HepG2 (cell line): ENCODE data around the gene S1PR5. TPM values are rescaled to one million over a fixed set of nuclear protein-coding genes. Genes with fewer than 3 reads are reported as not detected.

Experiments used
- CENPBD1 ChIP-seq: sonication (generic); formaldehyde crosslinking; IDR thresholded peaks from 2 replicates; pipeline ENCODE4 v1.8.0; 2022; ENCODE audit warnings: missing genetic modification reagents, low read depth, mild to moderate bottlenecking, borderline replicate concordance
- CHD4 ChIP-seq: fragments of 200-600 bp; sonication (generic); IDR thresholded peaks from 2 replicates; pipeline ENCODE4 v1.7.0; 2017; ENCODE audit warnings: mild to moderate bottlenecking, low read length, borderline replicate concordance
- GATAD2A ChIP-seq: IDR thresholded peaks from 2 replicates; pipeline ENCODE4 v1.6.1; 2016
- NR2F1 ChIP-seq, 2 experiments: fragments of 450-650 bp in 1 of 2; formaldehyde crosslinking in 1 of 2; IDR thresholded peaks; 2 replicates each; pipeline versions ENCODE4 v1.5.0 to v1.6.1; 2016 to 2020; ENCODE audit warnings: mild to moderate bottlenecking in 1 of 2, missing compliant biosample characterization in 1 of 2, missing genetic modification reagents in 1 of 2, moderate library complexity in 1 of 2
- RBM39 ChIP-seq: fragments of 200-400 bp; formaldehyde crosslinking; IDR thresholded peaks from one replicate; pipeline ENCODE4 v1.6.1; 2018; ENCODE audit warnings: antibody characterized with exemption, mild to moderate bottlenecking, low read depth, low read length; ENCODE audit not compliant: poor library complexity, severe bottlenecking
- RXRB ChIP-seq: IDR thresholded peaks from 2 replicates; pipeline ENCODE4 v1.6.1; 2016; ENCODE audit warnings: borderline replicate concordance, missing genetic modification reagents, missing compliant biosample characterization
- SKI ChIP-seq: fragments of 450-650 bp; IDR thresholded peaks from one replicate; pipeline ENCODE4 v1.6.1; 2018; ENCODE audit warnings: mild to moderate bottlenecking; ENCODE audit not compliant: partially characterized antibody
- U2AF2 ChIP-seq: fragments of 200-400 bp; formaldehyde crosslinking; IDR thresholded peaks from 2 replicates; pipeline ENCODE4 v1.6.1; 2017; ENCODE audit warnings: low read depth, mild to moderate bottlenecking, low read length
- ZNF251 ChIP-seq: sonication (generic); formaldehyde crosslinking; IDR thresholded peaks from 2 replicates; pipeline ENCODE4 v1.9.0; 2021; ENCODE audit warnings: mild to moderate bottlenecking, missing genetic modification reagents
- ZNF609 ChIP-seq: sonication (generic); formaldehyde crosslinking; IDR thresholded peaks from 2 replicates; pipeline ENCODE4 v1.4.0; 2020; ENCODE audit warnings: mild to moderate bottlenecking, missing genetic modification reagents, borderline replicate concordance
- ZNF687 ChIP-seq: sonication (generic); formaldehyde crosslinking; IDR thresholded peaks from 2 replicates; pipeline ENCODE4 v1.5.1; 2020; ENCODE audit warnings: mild to moderate bottlenecking, missing genetic modification reagents, moderate library complexity
- polyA plus RNA-seq, 8 experiments: library from polyadenylated mRNA; depleted of rRNA in 3 of 8; stranded (reverse) in 7 of 8; unstranded in 1 of 8; fragments of >200 nt; fragmentation: Illumina TruSeq in 4 of 8; extraction: Trizol in 4 of 8; gene quantifications; 2 replicates each; pipeline versions ENCODE4 v1.2.1 to v1.2.3, GENCODE V29; 2011 to 2016; ENCODE audit warnings: low read depth in 4 of 8, missing spikeins in 1 of 8, mixed read lengths in 1 of 8; ENCODE audit not compliant: insufficient read depth in 1 of 8
- total RNA-seq, 5 experiments: library from RNA; depleted of rRNA; stranded (reverse); fragments of >200 nt; fragmentation: Illumina TruSeq; extraction: Trizol; gene quantifications; 2 replicates each; pipeline ENCODE4 v1.2.3, GENCODE V29; 2016; ENCODE audit warnings: low read depth in 1 of 5
- TF ChIP-seq, protein P1 (sequence below): IDR thresholded peaks from 2 replicates; pipeline ENCODE4 v1.6.1; 2012; ENCODE audit warnings: low read depth, low read length, improper control_type of control experiment
- TF ChIP-seq, protein P2 (sequence below): sonication (generic); formaldehyde crosslinking; conservative IDR thresholded peaks from 2 replicates; pipeline ENCODE4 v1.4.0; 2020; ENCODE audit warnings: mild to moderate bottlenecking, missing genetic modification reagents, moderate library complexity

S1PR5 gene
- total and polyA plus RNA-seq, 2 of the 13 experiments (the other 11 are each of a cell fraction or from before 2014, with no cell fraction given), result 0.04 TPM; not detected in 1

GRCh38 chr19:10510301-10510802 lies 6.9 kb downstream of the S1PR5 start (continued):
- TF ChIP-seq ZNF687 (CRISPR knock-in tag) (peak; percentile 56), SKI (peak; percentile 81), NR2F1 (CRISPR knock-in tag; IDR thresholded peaks at IDR 0.05) (no peak), CENPBD1 (CRISPR knock-in tag) (no peak), RBM39 (peak; percentile 38), RXRB (CRISPR knock-in tag) (no peak), GATAD2A (CRISPR knock-in tag) (0 out of 2 replicates have a peak, but pooled peaks have one; percentile 12), ZNF609 (CRISPR knock-in tag) (no peak), U2AF2 (no peak), CHD4 (no peak), ZNF251 (CRISPR knock-in tag) (no peak)
- TF ChIP-seq, protein P1, sequence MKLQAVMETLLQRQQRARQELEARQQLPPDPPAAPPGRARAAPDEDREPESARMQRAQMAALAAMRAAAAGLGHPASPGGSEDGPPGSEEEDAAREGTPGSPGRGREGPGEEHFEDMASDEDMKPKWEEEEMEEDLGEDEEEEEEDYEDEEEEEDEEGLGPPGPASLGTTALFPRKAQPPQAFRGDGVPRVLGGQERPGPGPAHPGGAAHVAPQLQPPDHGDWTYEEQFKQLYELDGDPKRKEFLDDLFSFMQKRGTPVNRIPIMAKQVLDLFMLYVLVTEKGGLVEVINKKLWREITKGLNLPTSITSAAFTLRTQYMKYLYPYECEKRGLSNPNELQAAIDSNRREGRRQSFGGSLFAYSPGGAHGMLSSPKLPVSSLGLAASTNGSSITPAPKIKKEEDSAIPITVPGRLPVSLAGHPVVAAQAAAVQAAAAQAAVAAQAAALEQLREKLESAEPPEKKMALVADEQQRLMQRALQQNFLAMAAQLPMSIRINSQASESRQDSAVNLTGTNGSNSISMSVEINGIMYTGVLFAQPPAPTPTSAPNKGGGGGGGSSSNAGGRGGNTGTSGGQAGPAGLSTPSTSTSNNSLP, result no peak
- TF ChIP-seq, protein P2, sequence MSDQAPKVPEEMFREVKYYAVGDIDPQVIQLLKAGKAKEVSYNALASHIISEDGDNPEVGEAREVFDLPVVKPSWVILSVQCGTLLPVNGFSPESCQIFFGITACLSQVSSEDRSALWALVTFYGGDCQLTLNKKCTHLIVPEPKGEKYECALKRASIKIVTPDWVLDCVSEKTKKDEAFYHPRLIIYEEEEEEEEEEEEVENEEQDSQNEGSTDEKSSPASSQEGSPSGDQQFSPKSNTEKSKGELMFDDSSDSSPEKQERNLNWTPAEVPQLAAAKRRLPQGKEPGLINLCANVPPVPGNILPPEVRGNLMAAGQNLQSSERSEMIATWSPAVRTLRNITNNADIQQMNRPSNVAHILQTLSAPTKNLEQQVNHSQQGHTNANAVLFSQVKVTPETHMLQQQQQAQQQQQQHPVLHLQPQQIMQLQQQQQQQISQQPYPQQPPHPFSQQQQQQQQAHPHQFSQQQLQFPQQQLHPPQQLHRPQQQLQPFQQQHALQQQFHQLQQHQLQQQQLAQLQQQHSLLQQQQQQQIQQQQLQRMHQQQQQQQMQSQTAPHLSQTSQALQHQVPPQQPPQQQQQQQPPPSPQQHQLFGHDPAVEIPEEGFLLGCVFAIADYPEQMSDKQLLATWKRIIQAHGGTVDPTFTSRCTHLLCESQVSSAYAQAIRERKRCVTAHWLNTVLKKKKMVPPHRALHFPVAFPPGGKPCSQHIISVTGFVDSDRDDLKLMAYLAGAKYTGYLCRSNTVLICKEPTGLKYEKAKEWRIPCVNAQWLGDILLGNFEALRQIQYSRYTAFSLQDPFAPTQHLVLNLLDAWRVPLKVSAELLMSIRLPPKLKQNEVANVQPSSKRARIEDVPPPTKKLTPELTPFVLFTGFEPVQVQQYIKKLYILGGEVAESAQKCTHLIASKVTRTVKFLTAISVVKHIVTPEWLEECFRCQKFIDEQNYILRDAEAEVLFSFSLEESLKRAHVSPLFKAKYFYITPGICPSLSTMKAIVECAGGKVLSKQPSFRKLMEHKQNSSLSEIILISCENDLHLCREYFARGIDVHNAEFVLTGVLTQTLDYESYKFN, result peak; percentile 58
